Measurements from ENCODE around the gene VPS41.

DNA sequence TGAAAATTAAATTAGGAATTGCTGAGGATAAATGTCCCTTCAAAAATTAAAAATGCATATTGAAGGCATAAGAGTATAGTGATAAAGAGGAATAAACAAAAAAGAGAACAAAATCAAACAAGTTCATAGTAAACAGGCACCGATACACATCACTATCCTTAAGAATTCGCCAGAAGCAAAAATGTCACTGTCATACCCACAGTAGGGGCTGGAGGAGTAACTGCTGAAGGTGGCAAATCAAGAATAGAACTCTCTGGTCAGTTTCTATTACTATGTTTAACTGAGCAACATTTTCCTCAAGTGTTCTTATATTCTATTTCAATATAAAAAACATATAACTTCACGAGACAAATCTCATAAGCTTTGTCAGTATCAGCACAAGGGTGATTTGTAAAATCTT is 84.0 kb downstream of the VPS41 start:
- TF ChIP-seq, protein P1, sequence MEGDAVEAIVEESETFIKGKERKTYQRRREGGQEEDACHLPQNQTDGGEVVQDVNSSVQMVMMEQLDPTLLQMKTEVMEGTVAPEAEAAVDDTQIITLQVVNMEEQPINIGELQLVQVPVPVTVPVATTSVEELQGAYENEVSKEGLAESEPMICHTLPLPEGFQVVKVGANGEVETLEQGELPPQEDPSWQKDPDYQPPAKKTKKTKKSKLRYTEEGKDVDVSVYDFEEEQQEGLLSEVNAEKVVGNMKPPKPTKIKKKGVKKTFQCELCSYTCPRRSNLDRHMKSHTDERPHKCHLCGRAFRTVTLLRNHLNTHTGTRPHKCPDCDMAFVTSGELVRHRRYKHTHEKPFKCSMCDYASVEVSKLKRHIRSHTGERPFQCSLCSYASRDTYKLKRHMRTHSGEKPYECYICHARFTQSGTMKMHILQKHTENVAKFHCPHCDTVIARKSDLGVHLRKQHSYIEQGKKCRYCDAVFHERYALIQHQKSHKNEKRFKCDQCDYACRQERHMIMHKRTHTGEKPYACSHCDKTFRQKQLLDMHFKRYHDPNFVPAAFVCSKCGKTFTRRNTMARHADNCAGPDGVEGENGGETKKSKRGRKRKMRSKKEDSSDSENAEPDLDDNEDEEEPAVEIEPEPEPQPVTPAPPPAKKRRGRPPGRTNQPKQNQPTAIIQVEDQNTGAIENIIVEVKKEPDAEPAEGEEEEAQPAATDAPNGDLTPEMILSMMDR (IDR thresholded peaks at IDR 0.05; ENCODE audit: borderline replicate concordance, extremely low read depth, low read length, poor library complexity, severe bottlenecking), result no peak
- TF ChIP-seq EZH2 (IDR thresholded peaks at IDR 0.05; ENCODE audit: borderline replicate concordance, low read depth, low read length, severe bottlenecking), result no peak

All from DND-41 (cell line).